Activated CD4-positive, alpha-beta T cell treated with anti-CD3 and anti-CD28 coated beads, Interleukin-2, amount 10 ng/mL, durations not matched to agents 7 days and 5 days (primary cell): Measurements from ENCODE around the gene RAPGEF4. TPM values are rescaled to one million over a fixed set of nuclear protein-coding genes. Genes with fewer than 3 reads are reported as not detected.
"Not testable (repeated sequence)": the region's sequence is repeated elsewhere in the genome, so short reads cannot be mapped to it uniquely, and the experiment has no call there.

Source experiments
- CTCF ChIA-PET: fragments of 350-600 bp; sonication (Branson Sonifier 250); formaldehyde crosslinking; loops from one replicate; lab custom pipeline; 2021; ENCODE audit warnings: antibody characterized with exemption; lab: Charles Lee
- POLR2A ChIA-PET: fragments of 350-600 bp; sonication (Branson Sonifier 250); formaldehyde crosslinking; loops from one replicate; lab custom pipeline; 2021; ENCODE audit warnings: antibody characterized with exemption; lab: Charles Lee
- DNase-seq: peaks from one replicate; pipeline ENCODE4 v3.0.0-alpha.2; 2020
- H3K27ac Mint-ChIP-seq: one replicate; pipeline ENCODE4 v1.8.0; 2021; ENCODE audit warnings: mild to moderate bottlenecking, moderate library complexity, mixed read lengths
- H3K27me3 Mint-ChIP-seq: one replicate; pipeline ENCODE4 v1.8.0; 2021; ENCODE audit warnings: mixed read lengths
- H3K36me3 Mint-ChIP-seq: one replicate; pipeline ENCODE4 v1.8.0; 2021; ENCODE audit warnings: low read depth, mixed read lengths
- H3K4me1 Mint-ChIP-seq: one replicate; pipeline ENCODE4 v1.8.0; 2021; ENCODE audit warnings: mixed read lengths
- H3K4me3 Mint-ChIP-seq: one replicate; pipeline ENCODE4 v1.8.0; 2021; ENCODE audit warnings: mild to moderate bottlenecking, moderate library complexity, mixed read lengths
- H3K9me3 Mint-ChIP-seq: one replicate; pipeline ENCODE4 v1.8.0; 2021; ENCODE audit warnings: mixed read lengths
- total RNA-seq, 2 experiments: library from RNA; stranded (reverse); gene quantifications; one replicate each; pipeline ENCODE4 v1.2.3, GENCODE V29; 2021

The RAPGEF4 gene
- total RNA-seq, 2 experiments from 2014 or later = 0.62 to 0.77 TPM

GRCh38 chr2:173091910-173092309 lies 356.3 kb downstream of the RAPGEF4 start:
- H3K4me1 Mint-ChIP-seq = no peaks in the 10 kb centered on the region
- peaks cover 6% of the 10 kb centered on the region for H3K27me3 Mint-ChIP-seq
- no peak for DNase-seq
- CTCF ChIA-PET = interaction anchor here (1.1 kb wide), 1 partner anchor 13 kb away, joined by 4 read pairs; no protein-coding TSS in a partner anchor
- H3K4me3 Mint-ChIP-seq = no peak overlapping the region
- H3K9me3 Mint-ChIP-seq = no peaks in the 10 kb centered on the region
- H3K27ac Mint-ChIP-seq = no peak overlapping the region
- H3K36me3 Mint-ChIP-seq = peaks cover 5% of the 10 kb centered on the region
- POLR2A ChIA-PET = no interaction called here

- H3K36me3 Mint-ChIP-seq = peaks cover 5% of the 10 kb centered on the region
- H3K4me1 Mint-ChIP-seq = no peaks in the 10 kb centered on the region
- CTCF ChIA-PET = interaction anchor here (1.1 kb wide), 1 partner anchor 14 kb away, joined by 4 read pairs; no protein-coding TSS in a partner anchor
- POLR2A ChIA-PET = no interaction called here
- no peak overlapping the region for H3K4me3 Mint-ChIP-seq
- no peaks in the 10 kb centered on the region for H3K27me3 Mint-ChIP-seq
- no peak for DNase-seq
- no peaks in the 10 kb centered on the region for H3K9me3 Mint-ChIP-seq
- no peak overlapping the region for H3K27ac Mint-ChIP-seq
These were observed 357.3 kb downstream of the RAPGEF4 start for GRCh38 chr2:173092844-173093402.

DNA sequence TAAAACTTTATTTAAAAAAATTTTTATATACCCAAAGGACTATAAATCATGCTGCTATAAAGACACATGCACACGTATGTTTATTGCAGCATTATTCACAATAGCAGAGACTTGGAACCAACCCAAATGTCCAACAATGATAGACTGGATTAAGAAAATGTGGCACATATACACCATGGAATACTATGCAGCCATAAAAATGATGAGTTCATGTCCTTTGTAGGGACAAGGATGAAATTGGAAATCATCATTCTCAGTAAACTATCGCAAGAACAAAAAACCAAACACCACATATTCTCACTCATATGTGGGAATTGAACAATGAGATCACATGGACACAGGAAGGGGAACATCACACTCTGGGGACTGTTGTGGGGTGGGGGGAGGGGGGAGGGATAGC lies 358.0 kb downstream of the RAPGEF4 start:
- H3K27ac Mint-ChIP-seq, H3K36me3 Mint-ChIP-seq, H3K27me3 Mint-ChIP-seq, H3K4me1 Mint-ChIP-seq, POLR2A ChIA-PET, DNase-seq, H3K4me3 Mint-ChIP-seq, H3K9me3 Mint-ChIP-seq, CTCF ChIA-PET: not testable (repeated sequence)

- POLR2A ChIA-PET = no interaction called here
- Mint-ChIP-seq H3K4me3 (no peak overlapping the region), H3K9me3 (no peaks in the 10 kb centered on the region), H3K27ac (no peak overlapping the region), H3K27me3 (no peaks in the 10 kb centered on the region), H3K4me1 (no peaks in the 10 kb centered on the region), H3K36me3 (peaks cover 6% of the 10 kb centered on the region)
- CTCF ChIA-PET = interaction anchor here (0.5 kb wide), 1 partner anchor 20 kb away, joined by 3 read pairs; no protein-coding TSS in a partner anchor
- DNase-seq = no peak
These were observed 359.1 kb downstream of the RAPGEF4 start for GRCh38 chr2:173094731-173095130.

DNA sequence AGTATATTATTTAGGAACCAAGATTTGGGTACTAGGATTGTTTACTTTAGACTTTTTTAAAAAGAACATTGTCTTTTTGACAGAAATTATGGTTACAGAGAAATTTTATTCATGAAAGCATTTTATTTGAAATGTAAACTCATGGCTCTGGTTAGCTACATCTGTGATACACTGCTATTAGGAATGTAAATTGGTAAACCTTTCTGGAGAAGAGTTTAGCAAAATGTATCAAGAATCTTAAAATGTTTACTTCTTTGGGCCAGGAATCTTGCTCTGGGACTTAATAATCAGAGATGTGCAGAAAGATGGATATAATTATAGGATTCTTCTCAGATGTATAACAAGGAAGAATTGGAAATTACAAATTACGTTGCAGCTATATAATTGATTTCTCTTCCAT lies 359.7 kb downstream of the RAPGEF4 start:
- ChIA-PET POLR2A (no interaction called here), CTCF (interaction anchor here (0.5 kb wide), 1 partner anchor 21 kb away, joined by 3 read pairs; no protein-coding TSS in a partner anchor)
- no peaks in the 10 kb centered on the region for H3K4me1 Mint-ChIP-seq
- no peak for DNase-seq
- no peaks in the 10 kb centered on the region for H3K27me3 Mint-ChIP-seq
- no peaks in the 10 kb centered on the region for H3K9me3 Mint-ChIP-seq
- no peak overlapping the region for H3K4me3 Mint-ChIP-seq
- no peak overlapping the region for H3K27ac Mint-ChIP-seq
- peaks cover 6% of the 10 kb centered on the region for H3K36me3 Mint-ChIP-seq

- no peak overlapping the region for H3K4me3 Mint-ChIP-seq
- H3K36me3 Mint-ChIP-seq = peaks cover 4% of the 10 kb centered on the region
- H3K9me3 Mint-ChIP-seq = no peaks in the 10 kb centered on the region
- no peak for DNase-seq
- ChIA-PET POLR2A (no interaction called here), CTCF (no interaction called here)
- H3K4me1 Mint-ChIP-seq = peaks cover 2% of the 10 kb centered on the region
- no peak overlapping the region for H3K27ac Mint-ChIP-seq
- no peaks in the 10 kb centered on the region for H3K27me3 Mint-ChIP-seq
These were observed 363.6 kb downstream of the RAPGEF4 start for GRCh38 chr2:173099271-173099670.

DNA sequence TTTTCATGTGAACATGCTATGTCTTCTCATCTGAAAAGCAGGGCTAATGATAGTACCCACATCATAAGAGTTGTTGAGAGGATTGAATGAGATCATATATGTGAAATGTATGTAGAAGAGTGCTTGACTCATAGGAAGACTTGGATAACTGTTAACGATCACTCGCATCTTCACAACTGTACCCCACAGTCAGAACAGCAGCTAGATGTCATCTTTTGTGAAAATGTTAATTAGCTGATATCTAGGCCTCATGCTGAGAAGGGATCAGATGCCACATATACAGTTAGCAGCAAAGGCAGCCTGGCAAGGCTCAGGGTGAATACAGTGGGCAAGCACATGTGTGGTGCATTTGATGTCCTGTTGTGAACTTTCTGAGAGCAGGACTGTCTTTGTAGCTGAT lies 364.2 kb downstream of the RAPGEF4 start:
- H3K27ac Mint-ChIP-seq = no peak overlapping the region
- no peak overlapping the region for H3K4me3 Mint-ChIP-seq
- H3K4me1 Mint-ChIP-seq = peaks cover 2% of the 10 kb centered on the region
- no peaks in the 10 kb centered on the region for H3K9me3 Mint-ChIP-seq
- H3K27me3 Mint-ChIP-seq = no peaks in the 10 kb centered on the region
- POLR2A ChIA-PET = no interaction called here
- CTCF ChIA-PET = no interaction called here
- no peak for DNase-seq
- H3K36me3 Mint-ChIP-seq = peaks cover 4% of the 10 kb centered on the region

DNA sequence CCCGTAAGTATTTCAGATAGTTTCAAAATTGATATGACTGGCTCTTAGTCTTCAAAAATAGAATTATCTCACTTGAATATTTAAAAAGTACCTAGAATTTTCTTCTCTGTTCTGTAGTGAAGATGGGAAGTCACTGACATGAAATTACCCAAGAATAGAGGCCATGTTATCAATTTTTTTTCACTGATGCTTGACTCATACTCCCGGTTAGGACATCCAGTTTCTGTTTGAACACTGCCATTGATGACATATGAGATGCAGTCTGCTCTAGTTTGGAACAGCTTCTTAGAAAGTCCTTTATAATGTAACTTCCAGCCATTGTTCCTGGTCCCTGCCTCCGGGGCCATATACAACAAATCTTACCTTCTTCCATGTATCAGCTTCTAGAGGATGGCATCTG lies 366.0 kb downstream of the RAPGEF4 start:
- ChIA-PET CTCF (interaction anchor here (1.3 kb wide), 1 partner anchor 11 kb away, joined by 4 read pairs; no protein-coding TSS in a partner anchor), POLR2A (no interaction called here)
- Mint-ChIP-seq H3K27ac (no peak overlapping the region), H3K36me3 (peaks cover 4% of the 10 kb centered on the region), H3K4me1 (peaks cover 2% of the 10 kb centered on the region), H3K27me3 (no peaks in the 10 kb centered on the region), H3K4me3 (no peak overlapping the region), H3K9me3 (no peaks in the 10 kb centered on the region)
- no peak for DNase-seq

Other genes with a start within 250 kb of the RAPGEF4 start
- gene PDK1, start 179.8 kb upstream of the RAPGEF4 start, total RNA-seq = 10 to 100 TPM; 36.1 to 49.1 TPM